Left ventricle myocardium superior (tissue), 1 donor: Measurements from ENCODE around the gene KRTAP9-1. TPM values are rescaled to one million over a fixed set of nuclear protein-coding genes. Genes with fewer than 3 reads are reported as not detected.
"Not testable (repeated sequence)": the region's sequence is repeated elsewhere in the genome, so short reads cannot be mapped to it uniquely, and the experiment has no call there.

Source experiments
- ATAC-seq: fragments of 200-7000 bp; cut with Tn5 transposase; one replicate; pipeline ENCODE4 v1.9.1; 2020; ENCODE audit warnings: mild to moderate bottlenecking, moderate library complexity
- DNase-seq: peaks from one replicate; pipeline ENCODE4 v3.0.0-alpha.2; 2020
- intact Hi-C: fragments of 100-400 bp; cut with micrococcal nuclease; formaldehyde crosslinking; loops from one replicate; pipeline ENCODE4 v1.11.0; 2022
- total RNA-seq: library from RNA; stranded (reverse); fragmentation: NEBNext Ultra II Directional; extraction: Animal tissue kit (Norgen Biotek cat#: 25700); gene quantifications from one replicate; pipeline ENCODE4 v1.2.1, GENCODE V29; 2021
- donor health status: DM: no; HTN: yes; CAD: no; lungs with severe emphysema.

Gene KRTAP9-1
- total RNA-seq, 1 donor from 2014 or later = not detected

DNA sequence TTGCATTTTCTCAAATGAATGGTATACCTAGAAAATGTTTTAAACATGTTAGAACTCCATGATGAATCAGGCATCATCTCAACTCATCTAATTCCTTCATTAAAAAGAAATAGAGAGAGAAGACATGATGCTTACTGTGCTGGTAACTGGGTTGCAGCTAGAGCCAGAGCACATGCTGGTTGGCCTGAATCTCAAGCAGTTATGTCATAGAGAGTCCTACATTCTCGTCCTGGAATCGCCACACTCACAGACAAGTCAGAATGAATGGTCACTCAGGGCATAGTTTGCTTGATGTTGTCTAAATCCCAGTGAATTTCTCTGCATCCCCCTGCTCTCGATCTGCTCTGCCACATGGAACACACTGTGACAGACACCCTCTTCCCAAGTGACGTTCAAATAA, 47.4 kb downstream of the KRTAP9-1 start:
- DNase-seq, intact Hi-C loops, ATAC-seq: not testable (repeated sequence)

- intact Hi-C loops, DNase-seq, ATAC-seq: not testable (repeated sequence)
Measured at GRCh38 chr17:41237949-41238437, 48.3 kb downstream of the KRTAP9-1 start, which contains the start of gene KRTAP9-8. Gene KRTAP9-8 (plus strand): TSS chr17:41237999. CDS start chr17:41238052, 53 bp downstream.

Other genes with a start within 250 kb of the KRTAP9-1 start
- gene KRT39, start 222.9 kb upstream of the KRTAP9-1 start, total RNA-seq = not detected
- gene KRT40, start 205.6 kb upstream of the KRTAP9-1 start, total RNA-seq = not detected
- not detected for gene KRTAP3-3, start 195.7 kb upstream of the KRTAP9-1 start, total RNA-seq
- gene KRTAP3-2, start 190.0 kb upstream of the KRTAP9-1 start, total RNA-seq = not detected
- not detected for gene KRTAP3-1, start 180.8 kb upstream of the KRTAP9-1 start, total RNA-seq
- not detected for gene KRTAP1-5, start 162.7 kb upstream of the KRTAP9-1 start, total RNA-seq
- not detected for gene KRTAP1-4, start 159.7 kb upstream of the KRTAP9-1 start, total RNA-seq
- gene KRTAP1-3, start 155.0 kb upstream of the KRTAP9-1 start, total RNA-seq = not detected
- gene KRTAP1-1, start 148.4 kb upstream of the KRTAP9-1 start, total RNA-seq = not detected
- not detected for gene KRTAP2-1, start 142.6 kb upstream of the KRTAP9-1 start, total RNA-seq
- not detected for gene KRTAP2-2, start 134.7 kb upstream of the KRTAP9-1 start, total RNA-seq
- gene KRTAP2-3, start 129.8 kb upstream of the KRTAP9-1 start, total RNA-seq = not detected
- not detected for gene KRTAP2-4, start 124.0 kb upstream of the KRTAP9-1 start, total RNA-seq
- not detected for gene KRTAP4-7, start 105.7 kb upstream of the KRTAP9-1 start, total RNA-seq
- not detected for gene KRTAP4-8, start 91.7 kb upstream of the KRTAP9-1 start, total RNA-seq
- not detected for gene KRTAP4-16, start 87.7 kb upstream of the KRTAP9-1 start, total RNA-seq
- gene KRTAP4-9, start 84.5 kb upstream of the KRTAP9-1 start, total RNA-seq = not detected
- gene KRTAP4-11, start 71.5 kb upstream of the KRTAP9-1 start, total RNA-seq = not detected
- gene KRTAP4-12, start 65.7 kb upstream of the KRTAP9-1 start, total RNA-seq = not detected
- not detected for gene KRTAP4-6, start 49.3 kb upstream of the KRTAP9-1 start, total RNA-seq
- not detected for gene KRTAP4-5, start 40.1 kb upstream of the KRTAP9-1 start, total RNA-seq
- gene KRTAP4-4, start 29.1 kb upstream of the KRTAP9-1 start, total RNA-seq = not detected
- gene KRTAP4-3, start 21.7 kb upstream of the KRTAP9-1 start, total RNA-seq = not detected
- gene KRTAP4-2, start 11.7 kb upstream of the KRTAP9-1 start, total RNA-seq = not detected
- gene KRTAP4-1, start 5.0 kb upstream of the KRTAP9-1 start, total RNA-seq = not detected
- gene KRTAP9-2, start 36.8 kb downstream of the KRTAP9-1 start, total RNA-seq = not detected
- gene KRTAP9-3, start 42.6 kb downstream of the KRTAP9-1 start, total RNA-seq = not detected
- gene KRTAP9-8, start 48.1 kb downstream of the KRTAP9-1 start, total RNA-seq = not detected
- gene KRTAP9-4, start 59.8 kb downstream of the KRTAP9-1 start, total RNA-seq = not detected
- gene KRTAP9-9, start 65.5 kb downstream of the KRTAP9-1 start, total RNA-seq = not detected
- not detected for gene KRTAP9-6, start 75.5 kb downstream of the KRTAP9-1 start, total RNA-seq
- not detected for gene KRTAP9-7, start 85.8 kb downstream of the KRTAP9-1 start, total RNA-seq
- gene KRTAP29-1, start 113.0 kb downstream of the KRTAP9-1 start, total RNA-seq = not detected
- gene KRTAP16-1, start 119.4 kb downstream of the KRTAP9-1 start, total RNA-seq = not detected
- gene KRTAP17-1, start 125.8 kb downstream of the KRTAP9-1 start, total RNA-seq = not detected
- gene KRT33A, start 160.9 kb downstream of the KRTAP9-1 start, total RNA-seq = not detected
- gene KRT33B, start 179.9 kb downstream of the KRTAP9-1 start, total RNA-seq = not detected
- gene KRT34, start 192.4 kb downstream of the KRTAP9-1 start, total RNA-seq = not detected
- not detected for gene KRT31, start 207.7 kb downstream of the KRTAP9-1 start, total RNA-seq
- gene KRT37, start 234.7 kb downstream of the KRTAP9-1 start, total RNA-seq = not detected